HepG2 (cell line): Measurements from ENCODE around the gene MPC2. TPM values are rescaled to one million over a fixed set of nuclear protein-coding genes. Genes with fewer than 3 reads are reported as not detected.
A peak's percentile ranks its signal among the peaks of the same experiment; 100 is the strongest.

Source experiments
- ATAC-seq: fragments of 200-7000 bp; cut with Tn5 transposase; 3 replicates; pipeline ENCODE4 v1.9.1; 2020; ENCODE audit warnings: mild to moderate bottlenecking, moderate library complexity
- BruUV-seq: library from RNA; stranded (reverse); fragments of 400-500 nt; replicated peaks from 2 replicates; lab custom pipeline; 2021; lab: Mats Ljungman, UMichigan
- CTCF ChIA-PET: fragments of 300-600 bp; formaldehyde crosslinking; extraction: SDS; loops from one replicate; lab custom pipeline; 2021; ENCODE audit warnings: low total read pairs, inconsistent platforms, low intra/inter-chr PET ratio; lab: Yijun Ruan, JAX
- POLR2A ChIA-PET: fragments of 350-600 bp; sonication (Branson Sonifier 250); formaldehyde crosslinking; loops from one replicate; lab custom pipeline; 2020; ENCODE audit warnings: antibody characterized with exemption, inconsistent platforms; lab: Yijun Ruan, JAX
- DNase-seq: peaks from one replicate; pipeline ENCODE4 v3.0.0-alpha.2; 2015; ENCODE audit warnings: low spot score
- FAIRE-seq: peaks from 3 replicates; lab custom pipeline; 2011; peaks lifted over from hg19 to GRCh38; lab: Jason Lieb, UNC
- H2AFZ ChIP-seq: one replicate; pipeline ENCODE4 v1.6.1; 2011; ENCODE audit warnings: low read length, inconsistent platforms
- H3K27ac ChIP-seq: fragments of 300-600 bp; 3 replicates; pipeline ENCODE4 v1.8.0; 2011; ENCODE audit warnings: mixed run types, mild to moderate bottlenecking, mixed read lengths, low read length, inconsistent platforms; ENCODE audit not compliant: insufficient read depth; ENCODE audit errors: extremely low read length
- H3K27me3 ChIP-seq, 2 experiments: fragments of 200-600 bp in 1 of 2; 2 replicates in 1 of 2; 3 replicates in 1 of 2; pipeline versions ENCODE4 v1.6.0 to v1.8.0; 2011; ENCODE audit warnings: low read length in 2 of 2, mild to moderate bottlenecking in 2 of 2, moderate library complexity in 2 of 2, inconsistent platforms in 1 of 2; ENCODE audit not compliant: insufficient read depth in 2 of 2, control insufficient read depth in 1 of 2
- H3K36me3 ChIP-seq, 2 experiments: fragments of 200-600 bp in 1 of 2; replicated peaks in 1 of 2; 2 replicates in 1 of 2; 3 replicates in 1 of 2; pipeline versions ENCODE4 v1.5.1 to v1.8.0; 2011; ENCODE audit warnings: low read length in 2 of 2, inconsistent platforms in 1 of 2; ENCODE audit not compliant: insufficient read depth in 2 of 2, control insufficient read depth in 1 of 2
- H3K4me1 ChIP-seq: 2 replicates; pipeline ENCODE4 v1.5.1; 2012; ENCODE audit warnings: low read length, inconsistent platforms; ENCODE audit not compliant: insufficient read depth
- H3K4me2 ChIP-seq: 2 replicates; pipeline ENCODE4 v1.6.0; 2011; ENCODE audit warnings: low read depth, low read length, inconsistent platforms
- H3K4me3 ChIP-seq, 3 experiments: fragments of 200-600 bp in 1 of 3; sonication (generic), shearing (Covaris generic) in 1 of 3; replicated peaks in 1 of 3; 2 replicates each; pipeline ENCODE4 v1.5.1; 2011 to 2016; ENCODE audit warnings: low read length in 3 of 3, inconsistent platforms in 2 of 3, low read depth in 2 of 3, mild to moderate bottlenecking in 2 of 3, control low read depth in 1 of 3, mixed read lengths in 1 of 3; ENCODE audit not compliant: insufficient read depth in 1 of 3
- H3K79me2 ChIP-seq: one replicate; pipeline ENCODE4 v1.6.1; 2011; ENCODE audit warnings: low read length, inconsistent platforms; ENCODE audit not compliant: insufficient read depth
- H3K9ac ChIP-seq: 2 replicates; pipeline ENCODE4 v1.6.0; 2011; ENCODE audit warnings: mild to moderate bottlenecking, low read depth, low read length, inconsistent platforms; ENCODE audit not compliant: insufficient read depth
- H3K9me3 ChIP-seq: 2 replicates; pipeline ENCODE4 v1.5.1; 2012; ENCODE audit warnings: mild to moderate bottlenecking, low read length
- H4K20me1 ChIP-seq: 2 replicates; pipeline ENCODE4 v1.6.0; 2011; ENCODE audit warnings: inconsistent platforms, mild to moderate bottlenecking, low read length, moderate library complexity; ENCODE audit not compliant: insufficient read depth
- CAMTA2 ChIP-seq: sonication (generic); formaldehyde crosslinking; IDR thresholded peaks from 2 replicates; pipeline ENCODE4 v1.4.0; 2020; ENCODE audit warnings: mild to moderate bottlenecking, missing genetic modification reagents, borderline replicate concordance
- CSRNP1 ChIP-seq: sonication (generic); formaldehyde crosslinking; IDR thresholded peaks from 2 replicates; pipeline ENCODE4 v1.8.1; 2023; ENCODE audit warnings: mild to moderate bottlenecking, missing genetic modification reagents
- MAFF ChIP-seq: IDR thresholded peaks from 2 replicates; pipeline ENCODE4 v1.6.1; 2011; ENCODE audit warnings: low read depth, low read length, improper control_type of control experiment
- MAFK ChIP-seq, 2 experiments: IDR thresholded peaks in 1 of 2; conservative IDR thresholded peaks in 1 of 2; 2 replicates each; pipeline ENCODE4 v1.6.1; 2011; ENCODE audit warnings: improper control_type of control experiment in 2 of 2, low read length in 2 of 2
- MNT ChIP-seq: fragments of 450-650 bp; IDR thresholded peaks from 2 replicates; pipeline ENCODE4 v1.6.1; 2016
- NFRKB ChIP-seq: fragments of 450-650 bp; IDR thresholded peaks from 2 replicates; pipeline ENCODE4 v1.6.1; 2017
- STAT5B ChIP-seq: sonication (generic); formaldehyde crosslinking; IDR thresholded peaks from 2 replicates; pipeline ENCODE4 v1.4.0; 2020; ENCODE audit warnings: missing genetic modification reagents
- THRA ChIP-seq: sonication (generic); formaldehyde crosslinking; IDR thresholded peaks from 2 replicates; pipeline ENCODE4 v1.4.0; 2020; ENCODE audit warnings: missing genetic modification reagents, borderline replicate concordance
- ZFYVE20 ChIP-seq: sonication (generic); formaldehyde crosslinking; IDR thresholded peaks from 2 replicates; pipeline ENCODE4 v1.8.0; 2023; ENCODE audit warnings: low read depth, mild to moderate bottlenecking, moderate library complexity, missing genetic modification reagents, borderline replicate concordance
- ZNF24 ChIP-seq: fragments of 450-650 bp; IDR thresholded peaks from 2 replicates; pipeline ENCODE4 v1.6.1; 2017; ENCODE audit warnings: antibody characterized with exemption, mild to moderate bottlenecking
- ZNF30 ChIP-seq: sonication (generic); formaldehyde crosslinking; IDR thresholded peaks from 2 replicates; pipeline ENCODE4 v1.5.0; 2020; ENCODE audit warnings: mild to moderate bottlenecking, missing genetic modification reagents
- ZNF691 ChIP-seq: sonication (generic); formaldehyde crosslinking; IDR thresholded peaks from 2 replicates; pipeline ENCODE4 v1.4.0; 2020; ENCODE audit warnings: missing genetic modification reagents, low read depth, mild to moderate bottlenecking, borderline replicate concordance
- ZNF781 ChIP-seq: sonication (generic); formaldehyde crosslinking; IDR thresholded peaks from 2 replicates; pipeline ENCODE4 v1.5.1; 2020; ENCODE audit warnings: borderline replicate concordance, mild to moderate bottlenecking, missing genetic modification reagents; ENCODE audit errors: not compliant biosample characterization
- ZNF850 ChIP-seq: sonication (generic); formaldehyde crosslinking; conservative IDR thresholded peaks from 2 replicates; pipeline ENCODE4 v1.9.0; 2021; ENCODE audit warnings: mild to moderate bottlenecking, missing genetic modification reagents
- WGBS: methylation state at CpG from one replicate; pipeline ENCODE4 v1.1.6; 2017; ENCODE audit warnings: low lambda C conversion rate; 5-methylcytosine and 5-hydroxymethylcytosine counted together
- in situ Hi-C: cut with HindIII; loops from 2 replicates; pipeline ENCODE4 v1.10.0; 2017; ENCODE audit warnings: low pct_unique_long_range_greater_than_20kb; ENCODE audit not compliant: extremely low pct_ligation_motif_present
- intact Hi-C: fragments of 100-400 bp; cut with micrococcal nuclease; formaldehyde crosslinking; loops from one replicate; pipeline ENCODE4 v1.10.0; 2022; ENCODE audit not compliant: unreplicated experiment
- polyA plus RNA-seq, 8 experiments: library from polyadenylated mRNA; depleted of rRNA in 3 of 8; stranded (reverse) in 7 of 8; unstranded in 1 of 8; fragments of >200 nt; fragmentation: Illumina TruSeq in 4 of 8; extraction: Trizol in 4 of 8; gene quantifications; 2 replicates each; pipeline versions ENCODE4 v1.2.1 to v1.2.3, GENCODE V29; 2011 to 2016; ENCODE audit warnings: low read depth in 4 of 8, missing spikeins in 1 of 8, mixed read lengths in 1 of 8; ENCODE audit not compliant: insufficient read depth in 1 of 8
- total RNA-seq, 5 experiments: library from RNA; depleted of rRNA; stranded (reverse); fragments of >200 nt; fragmentation: Illumina TruSeq; extraction: Trizol; gene quantifications; 2 replicates each; pipeline ENCODE4 v1.2.3, GENCODE V29; 2016; ENCODE audit warnings: low read depth in 1 of 5

Gene MPC2
- total and polyA plus RNA-seq, 2 of the 13 experiments (the other 11 are each of a cell fraction or from before 2014, with no cell fraction given) = 38.8 to 136 TPM

- TF ChIP-seq ZNF691 (CRISPR knock-in tag) = no peak
- no peak for TF ChIP-seq ZNF24
- TF ChIP-seq ZNF30 (CRISPR knock-in tag) = no peak
- TF ChIP-seq ZFYVE20 (CRISPR knock-in tag) = no peak
- no peak for TF ChIP-seq CAMTA2 (CRISPR knock-in tag)
- TF ChIP-seq THRA (CRISPR knock-in tag) = peak; percentile 48; the same call in 1 of the 2 replicates
- no peak for TF ChIP-seq STAT5B
Measured at GRCh38 chr1:167926486-167926997, 10.3 kb downstream of the MPC2 start (continued).

GRCh38 chr1:167924543-167925231 is 12.2 kb downstream of the MPC2 start:
- in situ Hi-C loops (no loop called here), intact Hi-C loops (no loop called here)
- Histone ChIP-seq H3K79me2 (peaks cover 42% of the 10 kb centered on the region), H3K9ac (no peak overlapping the region), H3K4me3 (no peak overlapping the region), H3K9me3 (no peaks in the 10 kb centered on the region), H3K27ac (no peak overlapping the region), H3K27me3 (no peaks in the 10 kb centered on the region), H2AFZ (no peak overlapping the region), H4K20me1 (peaks cover 7% of the 10 kb centered on the region; the same call in 1 of the 2 replicates), H3K4me1 (peaks cover 50% of the 10 kb centered on the region), H3K4me2 (no peak overlapping the region), H3K36me3 (no peaks in the 10 kb centered on the region)
- DNase-seq (no peak), ATAC-seq (no peak), FAIRE-seq (no peak)
- 93% methylated on average over 2 of the region's 2 CpGs for WGBS
- POLR2A ChIA-PET = no interaction called here
- BruUV-seq = no TSS peak
- CTCF ChIA-PET = no interaction called here
- TF ChIP-seq NFRKB = no peak
- TF ChIP-seq MAFF = peak; percentile 88
- TF ChIP-seq ZNF850 (CRISPR knock-in tag) = no peak
- no peak for TF ChIP-seq MNT
- TF ChIP-seq MAFK (conservative IDR thresholded peaks at IDR 0.05 in 1 of 2, IDR thresholded peaks at IDR 0.05 in 1 of 2; ENCODE audit: low read length in 2 of 2) = peak; percentile 85 to 93
- TF ChIP-seq ZNF781 (CRISPR knock-in tag) = no peak
- TF ChIP-seq CSRNP1 (CRISPR knock-in tag) = no peak
